ENCODE measurements around the gene KCNH8. TPM values are rescaled to one million over a fixed set of nuclear protein-coding genes. Genes with fewer than 3 reads are reported as not detected.

The KCNH8 gene
- total RNA-seq, 1 donor from 2014 or later = 1.5 TPM

DNA sequence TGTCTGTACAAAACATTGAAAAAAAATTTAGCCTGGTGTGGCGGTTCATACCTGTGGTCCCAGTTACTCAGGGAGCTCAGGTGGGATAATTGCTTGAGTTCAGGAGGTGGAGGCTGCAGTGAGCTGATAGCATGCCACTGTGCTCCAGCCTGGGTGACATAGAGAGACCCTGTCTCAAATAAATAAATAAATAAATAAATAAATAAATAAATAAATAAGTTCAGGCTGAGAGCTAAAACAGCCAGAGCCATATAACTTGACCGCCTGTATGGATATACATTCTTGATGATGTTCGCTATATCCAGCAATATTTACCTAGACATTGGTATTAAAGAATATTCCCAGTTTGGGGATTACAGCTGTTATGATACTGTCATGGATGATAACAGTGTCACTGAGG lies 146.9 kb downstream of the KCNH8 start:
- Mint-ChIP-seq H3K27ac (no peak overlapping the region), H3K4me1 (no peaks in the 10 kb centered on the region), H3K9me3 (no peaks in the 10 kb centered on the region), H3K36me3 (ENCODE audit: low read depth) (no peaks in the 10 kb centered on the region), H3K4me3 (no peak overlapping the region), H3K27me3 (no peaks in the 10 kb centered on the region)
- intact Hi-C loops (cut with micrococcal nuclease) = no loop called here
- TF ChIP-seq, protein P1, sequence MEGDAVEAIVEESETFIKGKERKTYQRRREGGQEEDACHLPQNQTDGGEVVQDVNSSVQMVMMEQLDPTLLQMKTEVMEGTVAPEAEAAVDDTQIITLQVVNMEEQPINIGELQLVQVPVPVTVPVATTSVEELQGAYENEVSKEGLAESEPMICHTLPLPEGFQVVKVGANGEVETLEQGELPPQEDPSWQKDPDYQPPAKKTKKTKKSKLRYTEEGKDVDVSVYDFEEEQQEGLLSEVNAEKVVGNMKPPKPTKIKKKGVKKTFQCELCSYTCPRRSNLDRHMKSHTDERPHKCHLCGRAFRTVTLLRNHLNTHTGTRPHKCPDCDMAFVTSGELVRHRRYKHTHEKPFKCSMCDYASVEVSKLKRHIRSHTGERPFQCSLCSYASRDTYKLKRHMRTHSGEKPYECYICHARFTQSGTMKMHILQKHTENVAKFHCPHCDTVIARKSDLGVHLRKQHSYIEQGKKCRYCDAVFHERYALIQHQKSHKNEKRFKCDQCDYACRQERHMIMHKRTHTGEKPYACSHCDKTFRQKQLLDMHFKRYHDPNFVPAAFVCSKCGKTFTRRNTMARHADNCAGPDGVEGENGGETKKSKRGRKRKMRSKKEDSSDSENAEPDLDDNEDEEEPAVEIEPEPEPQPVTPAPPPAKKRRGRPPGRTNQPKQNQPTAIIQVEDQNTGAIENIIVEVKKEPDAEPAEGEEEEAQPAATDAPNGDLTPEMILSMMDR (IDR thresholded peaks at IDR 0.05) = no peak
- ATAC-seq (ENCODE audit: low read depth) (no peak), DNase-seq (no peak)
- POLR2A ChIA-PET = no interaction called here
- CTCF ChIA-PET = no interaction called here

DNA sequence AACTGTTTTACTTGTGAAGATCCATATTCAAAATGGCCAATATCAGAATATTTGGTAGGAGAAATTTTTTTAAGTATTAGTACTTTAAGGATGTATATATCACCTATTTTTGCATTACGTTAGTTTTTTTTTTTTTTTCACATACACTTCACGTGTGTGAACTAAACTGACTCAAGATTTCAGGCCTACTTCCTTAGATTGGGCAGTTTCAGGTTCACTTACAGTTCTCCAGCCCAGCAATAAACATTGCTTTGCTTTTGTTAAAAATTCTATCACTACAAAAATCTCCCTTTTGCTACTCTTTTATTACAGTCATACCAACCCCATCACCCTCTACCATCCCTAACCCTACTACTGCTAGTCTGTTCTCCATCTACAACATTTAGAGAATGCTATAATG lies 183.6 kb downstream of the KCNH8 start:
- Mint-ChIP-seq H3K4me1 (peaks cover 3% of the 10 kb centered on the region), H3K36me3 (ENCODE audit: low read depth) (no peaks in the 10 kb centered on the region), H3K27ac (no peak overlapping the region), H3K4me3 (no peak overlapping the region), H3K9me3 (no peaks in the 10 kb centered on the region), H3K27me3 (no peaks in the 10 kb centered on the region)
- DNase-seq = no peak
- ATAC-seq (ENCODE audit: low read depth) = no peak
- ChIA-PET CTCF (no interaction called here), POLR2A (no interaction called here)
- TF ChIP-seq, protein P1 (IDR thresholded peaks at IDR 0.05) = no peak
- intact Hi-C loops (cut with micrococcal nuclease) = no loop called here

DNA sequence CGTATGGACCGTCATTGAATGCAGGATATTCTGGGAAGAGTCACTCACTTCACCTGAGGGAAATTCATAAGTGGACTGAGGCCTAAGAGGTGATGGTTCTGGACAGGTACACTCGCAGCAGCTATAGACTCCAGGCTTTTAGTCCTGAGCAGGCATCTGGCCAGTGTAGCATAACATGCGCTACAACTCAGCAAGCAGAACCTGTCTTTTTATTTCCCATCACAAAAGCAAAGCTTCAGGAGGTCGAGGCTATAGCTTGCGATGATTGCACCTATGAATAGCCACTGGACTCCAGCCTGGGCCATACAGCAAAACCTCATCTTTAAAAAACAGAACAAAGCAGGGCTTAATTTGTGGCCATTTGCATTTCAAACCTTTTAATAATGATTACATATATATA lies 185.8 kb downstream of the KCNH8 start:
- intact Hi-C loops (cut with micrococcal nuclease) = no loop called here
- Mint-ChIP-seq H3K9me3 (no peaks in the 10 kb centered on the region), H3K4me3 (no peak overlapping the region), H3K27ac (no peak overlapping the region), H3K36me3 (ENCODE audit: low read depth) (no peaks in the 10 kb centered on the region), H3K4me1 (peaks cover 3% of the 10 kb centered on the region), H3K27me3 (no peaks in the 10 kb centered on the region)
- no peak for DNase-seq
- ATAC-seq (ENCODE audit: low read depth) = no peak
- TF ChIP-seq, protein P1 (IDR thresholded peaks at IDR 0.05) = no peak
- CTCF ChIA-PET = no interaction called here
- POLR2A ChIA-PET = no interaction called here

DNA sequence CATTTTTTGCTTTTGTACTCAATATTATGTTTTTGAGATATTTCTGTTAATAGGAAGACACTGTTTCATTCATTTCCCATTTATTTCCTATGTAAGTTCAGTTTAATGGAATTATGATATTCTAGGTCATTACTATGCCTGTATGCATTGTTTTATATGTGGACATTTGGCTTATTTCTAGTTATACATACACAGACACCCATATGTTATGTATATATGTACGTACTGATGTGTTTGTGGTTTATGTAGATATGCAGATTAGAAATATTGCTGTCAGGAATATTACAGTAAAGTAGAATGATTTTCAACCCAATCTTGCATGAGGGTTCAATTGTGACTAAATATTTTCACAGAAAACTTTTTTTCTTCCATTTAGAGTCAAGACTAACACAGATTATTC lies 190.5 kb downstream of the KCNH8 start:
- ATAC-seq (ENCODE audit: low read depth) (no peak), DNase-seq (no peak)
- no peaks in the 10 kb centered on the region for H3K27me3 Mint-ChIP-seq
- CTCF ChIA-PET = interaction anchor here (1.0 kb wide), 1 partner anchor 528 kb away, joined by 3 read pairs; no protein-coding TSS in a partner anchor
- TF ChIP-seq, protein P1 (IDR thresholded peaks at IDR 0.05) = no peak
- intact Hi-C loops (cut with micrococcal nuclease) = no loop called here
- POLR2A ChIA-PET = no interaction called here
- H3K9me3 Mint-ChIP-seq = peaks cover 3% of the 10 kb centered on the region
- no peak overlapping the region for H3K4me3 Mint-ChIP-seq
- no peaks in the 10 kb centered on the region for H3K36me3 Mint-ChIP-seq (ENCODE audit: low read depth)
- H3K4me1 Mint-ChIP-seq = peaks cover 17% of the 10 kb centered on the region
- H3K27ac Mint-ChIP-seq = no peak overlapping the region

DNA sequence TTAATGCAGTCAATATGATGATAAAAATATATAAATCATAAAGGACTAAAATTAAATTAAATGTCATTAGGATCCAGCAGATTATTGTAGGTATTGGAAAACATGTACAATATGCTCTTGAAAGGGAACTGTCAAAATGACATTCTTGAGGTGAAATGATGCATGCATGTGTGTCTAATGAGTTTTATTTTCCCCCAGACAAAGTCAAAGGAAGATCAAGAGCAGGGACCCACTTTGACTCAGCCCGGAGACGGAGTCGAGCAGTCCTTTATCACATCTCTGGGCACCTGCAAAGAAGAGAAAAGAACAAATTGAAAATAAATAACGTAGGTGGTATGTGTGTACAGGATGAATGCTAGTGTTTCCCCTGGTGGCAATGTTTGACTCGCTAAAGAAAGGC lies 194.1 kb downstream of the KCNH8 start:
- Mint-ChIP-seq H3K36me3 (ENCODE audit: low read depth) (no peaks in the 10 kb centered on the region), H3K4me3 (peak overlapping the region; percentile 44), H3K27me3 (no peaks in the 10 kb centered on the region), H3K9me3 (peaks cover 3% of the 10 kb centered on the region), H3K27ac (peak overlapping the region; percentile 79), H3K4me1 (peaks cover 50% of the 10 kb centered on the region)
- POLR2A ChIA-PET = no interaction called here
- intact Hi-C loops (cut with micrococcal nuclease) = loop anchor here (1.0 kb wide), 1 partner anchor 128 kb away; no protein-coding TSS in a partner anchor
- CTCF ChIA-PET = no interaction called here
- TF ChIP-seq, protein P1 (IDR thresholded peaks at IDR 0.05) = no peak
- DNase-seq = no peak
- peak; percentile 40 for ATAC-seq (ENCODE audit: low read depth)

All from activated B cell treated with CpG ODN at 0.5 μM for 24 hours (primary cell).